ENCODE data around the gene KRT82.
A peak's percentile ranks its signal among the peaks of the same experiment; 100 is the strongest.

KRT82 gene

DNA sequence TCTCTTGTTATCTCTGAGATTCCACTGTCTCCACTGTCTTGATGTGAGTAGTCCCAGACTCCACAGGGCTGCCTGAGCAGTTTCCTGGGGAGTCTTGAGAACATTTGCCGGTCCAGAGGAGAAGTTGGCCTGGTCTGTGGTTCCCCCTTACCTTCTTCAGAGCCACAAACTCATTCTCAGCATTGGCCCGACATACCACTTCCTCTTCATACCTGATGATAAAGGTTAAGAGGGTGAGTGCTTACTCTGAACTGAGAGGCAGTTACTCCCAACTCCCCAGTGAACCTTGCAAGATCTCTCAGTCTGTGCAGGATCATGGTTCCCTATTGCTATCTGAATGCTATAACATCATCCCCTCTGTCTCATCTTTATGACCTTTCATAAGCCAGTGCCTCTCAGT is 23.3 kb downstream of the KRT82 start:
- TF ChIP-seq JUND (IDR thresholded peaks at IDR 0.05; ENCODE audit: low read depth), result no peak
- in situ Hi-C loops (cut with HindIII; ENCODE audit: low pct_unique_long_range_greater_than_20kb, low sequenced_read_pairs), result no loop called here

DNA sequence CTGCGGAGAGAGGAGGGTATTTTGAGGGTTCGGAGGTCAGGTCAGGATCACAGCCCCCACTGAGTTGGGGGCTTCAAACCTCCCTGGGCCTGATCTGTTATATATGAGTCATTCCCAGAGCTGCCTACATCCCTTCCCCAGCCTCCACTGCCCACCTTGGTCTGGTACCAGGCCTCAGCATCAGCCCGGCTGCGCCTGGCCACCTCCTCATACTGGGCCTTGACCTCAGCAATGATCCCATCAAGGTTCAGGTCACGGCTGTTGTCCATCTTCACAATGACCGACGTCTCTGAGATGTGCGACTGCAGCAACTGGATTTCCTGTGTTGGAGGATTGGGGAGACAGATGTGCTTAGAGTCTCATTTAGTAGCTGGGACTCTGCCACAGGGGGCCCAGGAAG is 24.9 kb downstream of the KRT82 start:
- in situ Hi-C loops (cut with HindIII; ENCODE audit: low pct_unique_long_range_greater_than_20kb, low sequenced_read_pairs), result no loop called here
- TF ChIP-seq JUND (IDR thresholded peaks at IDR 0.05; ENCODE audit: low read depth), result no peak
- no peak for DNase-seq (ENCODE audit: low read depth in 1 of 2, low spot score in 1 of 2)

More for the DNA sequence above, 23.3 kb downstream of the KRT82 start:
- no peak for DNase-seq (ENCODE audit: low read depth in 1 of 2, low spot score in 1 of 2)

DNA sequence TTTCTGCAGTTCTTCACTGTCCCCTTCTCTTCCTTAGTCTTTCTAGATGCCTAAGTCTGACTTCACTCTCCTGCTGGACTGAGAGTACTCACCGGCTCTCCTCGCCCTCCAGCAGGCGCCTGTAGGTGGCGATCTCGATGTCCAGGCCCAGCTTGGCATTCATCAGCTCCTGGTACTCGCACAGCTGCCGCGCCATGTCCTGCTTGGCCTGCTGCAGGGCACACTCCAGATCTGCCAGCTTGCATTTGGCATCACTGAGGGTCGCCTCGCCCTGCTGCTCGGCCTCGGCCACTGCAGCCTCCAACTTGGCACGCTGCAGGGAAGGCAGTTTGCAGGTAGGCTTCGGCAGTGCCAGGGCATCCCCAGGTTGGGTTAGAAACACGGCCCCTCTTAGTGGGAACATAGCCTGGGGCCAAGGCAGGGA is 25.9 kb downstream of the KRT82 start:
- no peak for TF ChIP-seq JUND (IDR thresholded peaks at IDR 0.05; ENCODE audit: low read depth)
- peak; percentile 67 to 71 for DNase-seq (ENCODE audit: low read depth in 1 of 2, low spot score in 1 of 2)
- in situ Hi-C loops (cut with HindIII; ENCODE audit: low pct_unique_long_range_greater_than_20kb, low sequenced_read_pairs), result no loop called here

DNA sequence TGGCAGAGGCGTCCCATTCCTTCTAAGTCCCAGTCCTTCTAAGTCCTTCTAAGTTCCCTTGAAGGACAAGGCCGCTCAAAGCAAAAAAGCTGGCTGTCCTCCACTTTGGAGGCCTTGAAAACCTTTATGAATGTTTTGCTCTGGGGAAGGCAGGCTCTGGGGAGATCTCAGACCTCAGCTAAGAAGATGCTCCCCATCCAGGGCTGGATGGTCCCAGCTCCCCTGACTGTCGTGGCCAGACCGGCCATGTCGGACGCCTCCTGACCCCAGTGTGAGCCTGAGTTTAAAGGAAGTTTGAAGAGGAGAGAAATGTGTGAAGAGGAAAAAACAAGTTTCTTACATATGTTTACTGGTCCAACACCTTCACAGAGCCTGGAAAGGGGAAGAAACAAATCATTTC is 26.6 kb downstream of the KRT82 start:
- in situ Hi-C loops (cut with HindIII; ENCODE audit: low pct_unique_long_range_greater_than_20kb, low sequenced_read_pairs), result no loop called here
- no peak for TF ChIP-seq JUND (IDR thresholded peaks at IDR 0.05; ENCODE audit: low read depth)
- DNase-seq (ENCODE audit: low read depth in 1 of 2, low spot score in 1 of 2), result no peak

DNA sequence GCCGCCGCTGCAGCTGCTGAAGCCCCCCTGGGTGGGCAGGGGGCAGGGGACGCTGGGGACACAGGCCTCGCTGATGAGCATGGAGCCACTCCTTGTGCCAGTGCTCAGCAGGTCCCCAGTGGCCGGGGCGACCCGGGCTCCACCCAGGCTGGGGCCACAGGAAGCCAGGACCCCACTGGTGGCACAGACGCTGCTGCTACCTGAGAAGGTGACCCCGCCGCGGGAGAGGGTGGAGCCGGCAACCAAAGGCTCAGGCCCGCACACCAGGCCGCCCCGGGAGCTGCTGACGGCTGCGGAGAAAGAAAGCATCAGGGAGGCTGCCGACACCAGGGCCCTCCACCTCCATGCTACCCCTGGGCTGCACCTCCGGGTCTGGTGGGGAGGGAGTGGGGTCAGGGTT is 28.0 kb downstream of the KRT82 start:
- no peak for DNase-seq (ENCODE audit: low read depth in 1 of 2, low spot score in 1 of 2)
- in situ Hi-C loops (cut with HindIII; ENCODE audit: low pct_unique_long_range_greater_than_20kb, low sequenced_read_pairs), result no loop called here
- no peak for TF ChIP-seq JUND (IDR thresholded peaks at IDR 0.05; ENCODE audit: low read depth)

DNA sequence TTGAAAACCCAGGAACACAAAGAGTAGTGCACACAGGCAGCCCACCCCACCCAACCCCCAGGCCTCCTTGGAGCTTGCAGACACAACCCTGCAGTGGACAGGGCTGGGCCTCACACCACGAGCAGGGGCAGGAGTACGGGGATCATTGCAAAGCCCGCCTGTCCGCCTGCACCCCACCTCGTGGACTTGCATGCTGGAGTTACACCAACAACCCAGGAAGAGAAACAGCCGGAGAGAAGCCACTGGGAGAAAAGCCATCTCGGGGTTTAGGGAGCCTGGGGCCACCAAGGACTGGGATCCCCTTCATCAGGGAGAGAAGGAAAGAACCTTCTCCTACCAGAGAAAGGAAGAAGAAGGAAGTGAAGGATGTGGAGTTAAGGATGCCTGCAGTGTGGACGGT is 28.9 kb downstream of the KRT82 start:
- no peak for DNase-seq (ENCODE audit: low read depth in 1 of 2, low spot score in 1 of 2)
- TF ChIP-seq JUND (IDR thresholded peaks at IDR 0.05; ENCODE audit: low read depth), result no peak
- in situ Hi-C loops (cut with HindIII; ENCODE audit: low pct_unique_long_range_greater_than_20kb, low sequenced_read_pairs), result no loop called here

DNA sequence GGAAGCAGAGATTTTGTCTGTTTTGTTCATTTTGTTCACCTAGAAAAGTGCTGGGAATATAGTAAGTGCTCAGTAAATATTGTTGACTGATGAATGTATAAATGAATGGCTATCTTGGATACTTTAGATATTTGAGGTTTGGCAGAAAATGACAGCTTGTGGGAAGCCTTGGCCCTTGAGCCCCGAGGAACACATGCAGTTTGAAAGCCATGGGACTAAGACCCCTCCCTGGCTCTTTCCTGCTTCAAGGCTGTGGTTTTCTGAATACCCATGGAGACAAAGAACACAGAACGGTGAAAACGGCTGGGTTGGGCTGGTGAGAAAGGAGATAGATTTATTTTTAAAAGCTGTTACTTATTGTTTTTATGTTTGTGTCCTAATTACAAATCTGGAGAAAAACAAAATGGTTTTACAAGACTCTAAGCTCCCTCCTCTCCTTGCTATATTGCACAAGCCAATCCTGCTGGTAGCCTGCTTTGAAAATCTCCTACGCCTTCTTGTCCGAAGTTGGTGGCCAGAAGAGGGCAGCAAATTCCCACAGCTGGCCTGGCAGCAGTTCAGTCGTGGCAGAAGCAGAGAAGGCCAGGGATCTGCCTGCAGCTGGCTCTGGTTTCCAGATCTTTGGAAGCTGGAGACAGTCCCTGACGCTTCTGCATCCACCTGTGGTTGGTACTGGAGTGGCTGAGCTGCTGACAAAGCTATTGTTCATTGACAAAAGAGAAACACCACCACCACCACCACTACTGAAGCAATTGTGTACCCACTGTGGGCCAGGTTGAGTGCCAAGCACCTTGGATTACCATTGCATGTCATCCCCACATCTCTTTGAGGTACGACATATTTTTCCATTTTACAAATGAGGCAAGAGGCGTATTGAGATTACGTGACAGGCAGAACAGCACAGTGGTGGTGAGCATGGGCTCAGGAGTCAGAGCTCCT is 33.6 kb downstream of the KRT82 start:
- in situ Hi-C loops (cut with HindIII; ENCODE audit: low pct_unique_long_range_greater_than_20kb, low sequenced_read_pairs), result no loop called here
- peak; percentile 89 to 94 for DNase-seq (ENCODE audit: low read depth in 1 of 2, low spot score in 1 of 2)
- TF ChIP-seq JUND (IDR thresholded peaks at IDR 0.05; ENCODE audit: low read depth), result no peak

DNA sequence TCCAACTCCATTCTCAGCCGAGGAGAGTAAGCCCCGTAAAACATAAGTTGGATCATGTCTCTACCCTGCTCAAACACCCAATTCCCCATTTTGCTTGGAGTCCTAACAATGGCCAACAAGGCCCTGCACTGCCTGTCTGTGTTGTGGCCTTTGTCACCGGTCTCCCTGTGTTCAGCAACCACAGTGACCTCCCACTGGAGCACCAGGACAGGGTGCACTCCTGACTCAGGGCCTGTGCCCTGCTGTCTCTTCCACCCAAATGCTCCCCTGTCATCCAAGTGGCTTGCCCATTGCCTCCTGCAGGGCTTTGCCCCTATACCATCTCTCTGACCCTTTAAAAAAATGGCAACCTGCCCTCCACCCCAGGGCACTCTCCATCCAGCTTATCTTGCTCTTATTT is 34.4 kb downstream of the KRT82 start:
- no peak for TF ChIP-seq JUND (IDR thresholded peaks at IDR 0.05; ENCODE audit: low read depth)
- DNase-seq (ENCODE audit: low read depth in 1 of 2, low spot score in 1 of 2), result no peak
- in situ Hi-C loops (cut with HindIII; ENCODE audit: low pct_unique_long_range_greater_than_20kb, low sequenced_read_pairs), result no loop called here

DNA sequence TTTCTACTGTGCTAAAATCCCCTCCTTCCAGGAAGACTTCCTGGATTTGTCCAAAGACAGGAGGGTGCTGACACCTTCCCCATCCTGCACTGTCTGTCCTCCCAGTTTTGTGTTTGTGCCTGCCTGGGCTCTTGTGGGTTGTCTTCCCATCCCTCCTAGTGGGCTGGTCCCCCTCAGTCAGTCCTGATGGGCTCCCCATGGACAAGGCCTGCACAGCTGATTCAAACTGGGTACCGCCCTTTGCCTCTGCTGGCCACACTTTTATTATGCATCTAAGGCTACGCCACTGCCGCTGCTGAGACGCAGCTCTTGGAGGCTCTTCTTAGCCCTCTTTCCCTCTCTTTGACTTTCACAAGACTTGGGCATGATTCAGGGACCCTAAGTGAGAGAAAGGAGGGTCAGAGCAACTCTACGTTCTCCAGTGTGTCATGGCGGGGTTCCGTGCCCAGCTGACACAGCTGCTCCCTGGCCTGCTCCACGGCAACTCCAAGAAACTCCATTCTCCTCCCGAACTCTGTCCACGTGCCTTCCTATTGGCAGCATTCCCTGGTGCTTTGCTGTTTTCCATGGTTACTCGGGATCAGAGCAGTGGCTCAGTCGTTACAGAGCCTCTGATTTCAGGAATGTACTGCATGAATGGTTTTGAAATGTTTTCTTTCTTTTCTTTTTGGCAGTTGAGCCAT is 35.1 kb downstream of the KRT82 start:
- in situ Hi-C loops (cut with HindIII; ENCODE audit: low pct_unique_long_range_greater_than_20kb, low sequenced_read_pairs), result no loop called here
- TF ChIP-seq JUND (IDR thresholded peaks at IDR 0.05; ENCODE audit: low read depth), result no peak
- no peak for DNase-seq (ENCODE audit: low read depth in 1 of 2, low spot score in 1 of 2)

DNA sequence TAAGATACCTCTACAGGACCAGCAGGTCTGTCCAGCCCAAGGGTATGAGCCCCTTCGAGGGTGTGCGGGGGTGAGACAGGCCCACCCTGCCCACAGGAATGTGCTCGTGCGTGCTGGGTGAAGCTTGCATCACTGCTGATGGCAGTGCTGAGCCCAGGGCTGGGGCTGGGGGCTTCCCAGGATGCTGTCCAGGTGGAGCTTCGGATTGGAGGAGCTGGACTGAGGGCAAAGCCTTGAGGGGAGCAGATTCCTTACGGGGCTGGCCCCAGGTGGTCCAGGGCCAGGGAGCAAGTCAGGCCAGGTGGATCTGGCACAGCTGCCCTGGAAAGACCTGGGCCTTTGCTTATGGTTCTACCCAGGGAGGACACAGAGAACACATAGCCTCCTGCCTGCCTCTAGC is 36.3 kb downstream of the KRT82 start:
- TF ChIP-seq JUND (IDR thresholded peaks at IDR 0.05; ENCODE audit: low read depth), result no peak
- DNase-seq (ENCODE audit: low read depth in 1 of 2, low spot score in 1 of 2), result no peak
- in situ Hi-C loops (cut with HindIII; ENCODE audit: low pct_unique_long_range_greater_than_20kb, low sequenced_read_pairs), result no loop called here

DNA sequence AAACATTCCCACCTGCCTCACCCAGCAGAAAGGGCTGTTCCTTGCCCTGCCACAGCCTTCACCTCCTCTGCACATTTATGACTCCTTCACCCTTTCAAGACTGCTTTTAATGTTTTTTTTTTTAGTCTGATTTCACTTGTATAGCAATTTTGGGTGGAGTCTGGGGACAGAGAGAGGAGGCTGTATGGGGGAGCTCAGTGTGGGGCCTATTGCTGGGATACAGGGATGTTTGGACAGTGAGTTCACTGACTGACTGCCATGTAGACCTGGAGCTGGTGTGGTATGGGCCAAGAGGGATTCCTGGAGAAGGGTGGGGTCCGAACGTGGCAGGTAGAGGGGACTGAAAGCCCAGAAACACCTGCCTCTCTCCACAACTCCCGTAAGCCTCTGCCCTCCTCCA is 36.9 kb downstream of the KRT82 start:
- no peak for TF ChIP-seq JUND (IDR thresholded peaks at IDR 0.05; ENCODE audit: low read depth)
- in situ Hi-C loops (cut with HindIII; ENCODE audit: low pct_unique_long_range_greater_than_20kb, low sequenced_read_pairs), result no loop called here

DNA sequence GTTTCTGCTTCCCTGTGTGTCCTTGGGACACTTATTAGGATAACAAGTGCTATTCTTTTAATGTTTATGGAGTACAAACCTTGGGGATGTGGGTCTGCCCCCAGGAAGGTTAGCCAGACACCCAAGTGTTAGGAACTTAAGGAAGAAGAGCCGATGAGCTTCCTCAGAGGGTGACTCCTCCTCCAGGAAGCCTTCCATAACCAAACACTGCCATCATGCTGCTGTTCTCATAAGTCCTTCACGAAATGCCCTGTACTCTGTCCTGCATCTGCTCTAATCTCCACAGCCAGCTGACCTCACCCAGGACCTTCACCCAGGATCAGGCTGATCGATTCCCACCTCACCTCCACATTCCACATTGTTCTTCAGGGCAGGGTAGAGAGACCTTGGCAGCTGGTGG is 37.6 kb downstream of the KRT82 start:
- in situ Hi-C loops (cut with HindIII; ENCODE audit: low pct_unique_long_range_greater_than_20kb, low sequenced_read_pairs), result no loop called here
- no peak for TF ChIP-seq JUND (IDR thresholded peaks at IDR 0.05; ENCODE audit: low read depth)
- DNase-seq (ENCODE audit: low read depth in 1 of 2, low spot score in 1 of 2), result no peak

More for the DNA sequence above, 36.9 kb downstream of the KRT82 start:
- no peak for DNase-seq (ENCODE audit: low read depth in 1 of 2, low spot score in 1 of 2)

DNA sequence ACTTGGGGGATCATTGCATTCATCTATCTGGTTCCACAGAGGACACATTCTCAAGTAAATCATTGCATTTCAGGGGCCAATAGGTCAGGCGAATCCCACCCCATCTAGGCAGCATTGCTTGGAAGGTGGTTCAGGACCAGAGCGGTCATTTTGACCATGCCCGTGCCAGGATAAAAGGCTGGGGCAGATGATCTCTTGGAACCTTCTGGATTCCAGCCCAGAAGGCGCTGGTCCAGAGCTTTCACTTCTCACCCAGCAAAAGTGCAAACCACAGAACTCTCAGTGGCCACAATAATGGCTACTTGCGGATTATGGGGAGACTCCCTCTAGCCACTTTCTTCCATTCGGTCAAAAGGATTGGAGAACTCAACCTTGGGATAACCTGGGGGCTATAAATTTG is 38.3 kb downstream of the KRT82 start:
- TF ChIP-seq JUND (IDR thresholded peaks at IDR 0.05; ENCODE audit: low read depth), result no peak
- in situ Hi-C loops (cut with HindIII; ENCODE audit: low pct_unique_long_range_greater_than_20kb, low sequenced_read_pairs), result no loop called here
- no peak for DNase-seq (ENCODE audit: low read depth in 1 of 2, low spot score in 1 of 2)
